Mammary epithelial cell (primary cell): ENCODE data around the gene WNT6.

Source experiments
- CTCF ChIP-seq, 2 donors: IDR thresholded peaks in 1 of 2; conservative IDR thresholded peaks in 1 of 2; 2 replicates each; pipeline ENCODE4 v1.5.1; 2011 to 2012; ENCODE audit warnings: inconsistent platforms in 2 of 2, low read length in 2 of 2, mild to moderate bottlenecking in 2 of 2, control low read depth in 1 of 2, low read depth in 1 of 2; ENCODE audit not compliant: insufficient read depth in 1 of 2; ENCODE audit errors: extremely low read depth in 1 of 2
- EZH2 ChIP-seq: IDR thresholded peaks from 2 replicates; pipeline ENCODE4 v1.6.1; 2012; ENCODE audit warnings: low read length, inconsistent platforms, borderline replicate concordance

- TF ChIP-seq CTCF (conservative IDR thresholded peaks at IDR 0.05 in 1 of 2, IDR thresholded peaks at IDR 0.05 in 1 of 2; ENCODE audit: extremely low read depth in 1 of 2, insufficient read depth in 1 of 2, low read depth in 1 of 2, low read length in 2 of 2): no peak
- no peak for TF ChIP-seq EZH2
Measured at GRCh38 chr2:218854860-218855259, 4.7 kb upstream of the WNT6 start.
